MM.1S (cell line): ENCODE results near the gene ANXA9.

ENCODE experiments used
- DNase-seq: peaks from one replicate; pipeline ENCODE4 v3.0.0-alpha.2; 2015
- H2AFZ ChIP-seq: fragments of 300-600 bp; sonication (generic); 2 replicates; pipeline ENCODE4 v1.6.0; 2016; ENCODE audit warnings: antibody characterized with exemption, low read length
- H3F3A ChIP-seq: fragments of 300-600 bp; sonication (generic); 2 replicates; pipeline ENCODE4 v1.6.1; 2016; ENCODE audit warnings: mild to moderate bottlenecking, antibody characterized with exemption, low read length, moderate library complexity, mixed read lengths; ENCODE audit not compliant: insufficient read depth
- H3K27ac ChIP-seq: fragments of 300-600 bp; sonication (generic); 2 replicates; pipeline ENCODE4 v1.5.1; 2016; ENCODE audit warnings: mild to moderate bottlenecking, low read length
- H3K27me3 ChIP-seq: fragments of 300-600 bp; sonication (generic); replicated peaks from 2 replicates; pipeline ENCODE4 v1.6.0; 2016; ENCODE audit warnings: low read length; ENCODE audit not compliant: insufficient read depth
- H3K36me3 ChIP-seq: fragments of 300-600 bp; sonication (generic); replicated peaks from 2 replicates; pipeline ENCODE4 v1.6.1; 2016; ENCODE audit warnings: mild to moderate bottlenecking, low read length, mixed read lengths; ENCODE audit not compliant: insufficient read depth
- H3K4me1 ChIP-seq: fragments of 300-600 bp; sonication (generic); 2 replicates; pipeline ENCODE4 v1.6.1; 2016; ENCODE audit warnings: low read length, mixed read lengths
- H3K4me2 ChIP-seq: fragments of 300-600 bp; sonication (generic); 2 replicates; pipeline ENCODE4 v1.6.0; 2016; ENCODE audit warnings: low read depth, low read length
- H3K4me3 ChIP-seq: fragments of 300-600 bp; sonication (generic); 2 replicates; pipeline ENCODE4 v1.5.1; 2016; ENCODE audit warnings: low read length, mixed read lengths
- H3K79me2 ChIP-seq: fragments of 300-600 bp; sonication (generic); 2 replicates; pipeline ENCODE4 v1.6.1; 2016; ENCODE audit warnings: mixed run types, low read length, mixed read lengths
- H3K9ac ChIP-seq: fragments of 300-600 bp; sonication (generic); 2 replicates; pipeline ENCODE4 v1.6.1; 2016; ENCODE audit warnings: low read length, mixed read lengths
- H3K9me2 ChIP-seq: fragments of 300-600 bp; sonication (generic); replicated peaks from 2 replicates; pipeline ENCODE4 v1.6.1; 2016; ENCODE audit warnings: mild to moderate bottlenecking, low read length, mixed read lengths; ENCODE audit not compliant: insufficient read depth
- H3K9me3 ChIP-seq: fragments of 300-600 bp; sonication (generic); replicated peaks from 2 replicates; pipeline ENCODE4 v1.6.1; 2016; ENCODE audit warnings: mild to moderate bottlenecking, low read length, mixed read lengths; ENCODE audit not compliant: insufficient read depth
- H4K20me1 ChIP-seq: fragments of 300-600 bp; sonication (generic); 2 replicates; pipeline ENCODE4 v1.6.1; 2016; ENCODE audit warnings: mild to moderate bottlenecking, low read length, moderate library complexity, mixed read lengths; ENCODE audit not compliant: insufficient read depth
- CTCF ChIP-seq: fragments of 300-600 bp; sonication (generic); IDR thresholded peaks from 2 replicates; pipeline ENCODE4 v1.5.1; 2016; ENCODE audit warnings: antibody characterized with exemption, low read length, mixed read lengths
- EZH2 ChIP-seq: fragments of 300-600 bp; sonication (generic); optimal IDR thresholded peaks from 2 replicates; pipeline ENCODE3; 2017; ENCODE audit warnings: low read depth, mild to moderate bottlenecking, antibody characterized with exemption, low read length, mixed read lengths
- EZH2phosphoT487 ChIP-seq: fragments of 300-600 bp; sonication (generic); IDR thresholded peaks from 2 replicates; pipeline ENCODE4 v1.6.1; 2018; ENCODE audit warnings: antibody characterized with exemption, low read length

ANXA9 gene

GRCh38 chr1:150979092-150980056 lies 2.7 kb upstream of the ANXA9 start:
- Histone ChIP-seq H2AFZ (peak overlapping the region; percentile 66), H3K4me2 (peak overlapping the region; percentile 60), H4K20me1 (no peaks in the 10 kb centered on the region), H3K4me1 (peaks cover 30% of the 10 kb centered on the region), H3K9ac (peak overlapping the region; percentile 11; the same call in 1 of the 2 replicates), H3K9me3 (no peaks in the 10 kb centered on the region), H3F3A (peaks cover 14% of the 10 kb centered on the region; the same call in 1 of the 2 replicates), H3K27ac (no peak overlapping the region; the same call in 1 of the 2 replicates), H3K27me3 (no peaks in the 10 kb centered on the region), H3K4me3 (peak overlapping the region; percentile 11), H3K9me2 (no peaks in the 10 kb centered on the region), H3K79me2 (no peaks in the 10 kb centered on the region), H3K36me3 (no peaks in the 10 kb centered on the region)
- TF ChIP-seq EZH2phosphoT487 (no peak), CTCF (peak; percentile 100)
- peak; percentile 96 for DNase-seq

- Histone ChIP-seq H3K27me3 (no peaks in the 10 kb centered on the region), H3K9me3 (no peaks in the 10 kb centered on the region), H3F3A (peaks cover 8% of the 10 kb centered on the region; the same call in 1 of the 2 replicates), H3K4me1 (peaks cover 30% of the 10 kb centered on the region), H3K79me2 (no peaks in the 10 kb centered on the region), H3K27ac (peak overlapping the region; percentile 1; the same call in 1 of the 2 replicates), H3K9ac (no peak overlapping the region), H3K36me3 (no peaks in the 10 kb centered on the region), H3K9me2 (no peaks in the 10 kb centered on the region), H2AFZ (peak overlapping the region; percentile 19), H3K4me3 (no peak overlapping the region), H4K20me1 (no peaks in the 10 kb centered on the region), H3K4me2 (no peak overlapping the region)
- TF ChIP-seq EZH2phosphoT487 (no peak), CTCF (no peak), EZH2 (no peak)
- no peak for DNase-seq
Measured at GRCh38 chr1:150981177-150981804, 801 bp upstream of the ANXA9 start.

- no peaks in the 10 kb centered on the region for H3K9me3 ChIP-seq
- H3K36me3 ChIP-seq = no peaks in the 10 kb centered on the region
- DNase-seq = no peak
- no peaks in the 10 kb centered on the region for H3F3A ChIP-seq
- H2AFZ ChIP-seq = no peak overlapping the region
- H3K27me3 ChIP-seq = no peaks in the 10 kb centered on the region
- no peaks in the 10 kb centered on the region for H3K79me2 ChIP-seq
- TF ChIP-seq CTCF = no peak
- TF ChIP-seq EZH2phosphoT487 = no peak
- TF ChIP-seq EZH2 = no peak
- H3K4me2 ChIP-seq = no peak overlapping the region
- peaks cover 11% of the 10 kb centered on the region for H3K4me1 ChIP-seq
- H3K9me2 ChIP-seq = no peaks in the 10 kb centered on the region
- no peak overlapping the region for H3K9ac ChIP-seq
- no peak overlapping the region for H3K4me3 ChIP-seq
- no peak overlapping the region for H3K27ac ChIP-seq
- no peaks in the 10 kb centered on the region for H4K20me1 ChIP-seq
Measured at GRCh38 chr1:150985179-150985825, 3.2 kb downstream of the ANXA9 start.
